IPS-NIHi7 (cell line): ENCODE measurements around the gene BACE2.
A peak's percentile ranks its signal among the peaks of the same experiment; 100 is the strongest.

Experiments used
- DNase-seq: peaks from one replicate; pipeline ENCODE4 v3.0.0; 2012; ENCODE audit warnings: mixed read lengths; ENCODE audit errors: extremely low spot score

BACE2 gene

DNA sequence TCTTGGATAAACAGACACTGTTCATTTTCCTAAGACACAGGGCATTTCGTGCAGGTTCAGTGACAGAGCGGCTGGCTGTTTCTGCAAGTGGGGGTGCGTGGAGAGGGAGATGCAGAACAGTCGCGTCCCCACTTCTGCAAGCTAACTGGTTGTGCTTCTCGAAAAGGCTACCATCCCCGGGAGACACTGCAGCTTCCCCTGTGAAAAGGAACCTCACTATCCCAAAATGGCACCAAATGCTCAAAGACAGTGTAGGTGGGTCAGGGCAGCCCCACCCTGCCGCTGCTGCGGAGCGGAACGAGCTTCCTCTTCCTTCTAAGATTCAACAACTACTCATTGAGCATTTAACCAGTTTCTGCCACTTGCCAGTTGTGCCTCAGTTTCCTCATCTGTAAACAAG, 19.2 kb upstream of the BACE2 start:
- no peak for DNase-seq

DNA sequence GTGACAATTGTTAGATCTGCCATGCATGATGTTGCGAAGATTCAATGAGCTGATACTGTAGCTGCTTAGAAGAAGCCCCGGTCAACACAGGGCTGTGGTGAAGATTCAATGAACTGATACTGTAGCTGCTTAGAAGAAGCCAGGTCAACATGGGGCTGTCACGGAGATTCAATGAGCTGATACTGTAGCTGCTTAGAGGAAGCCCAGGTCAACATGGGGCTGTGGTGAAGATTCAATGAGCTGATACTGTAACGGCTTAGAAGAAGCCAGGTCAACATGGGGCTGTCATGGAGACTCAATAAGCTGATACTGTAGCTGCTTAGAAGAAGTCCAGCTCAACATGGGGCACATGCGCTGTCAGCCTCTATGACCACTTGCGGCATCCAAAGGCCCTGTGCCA, 18.8 kb upstream of the BACE2 start:
- DNase-seq: no peak

DNA sequence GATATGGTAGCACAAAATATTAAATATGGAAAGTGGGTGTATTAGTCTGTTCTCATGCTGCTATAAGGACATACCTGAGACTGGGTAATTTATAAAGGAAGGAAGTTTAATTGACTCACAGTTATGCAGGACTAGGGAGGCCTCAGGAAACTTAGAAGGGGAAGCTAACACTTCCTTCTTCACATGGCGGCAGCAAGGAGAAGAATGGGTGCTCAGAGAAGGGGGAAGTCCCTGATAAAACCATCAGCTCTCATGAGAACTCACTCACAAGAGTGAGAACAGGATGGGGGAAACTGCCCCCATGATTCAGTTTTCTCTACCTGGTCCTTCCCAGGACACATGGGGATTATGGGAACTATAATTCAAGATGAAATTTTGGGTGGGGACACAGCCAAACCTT, 15.8 kb upstream of the BACE2 start:
- no peak for DNase-seq

DNA sequence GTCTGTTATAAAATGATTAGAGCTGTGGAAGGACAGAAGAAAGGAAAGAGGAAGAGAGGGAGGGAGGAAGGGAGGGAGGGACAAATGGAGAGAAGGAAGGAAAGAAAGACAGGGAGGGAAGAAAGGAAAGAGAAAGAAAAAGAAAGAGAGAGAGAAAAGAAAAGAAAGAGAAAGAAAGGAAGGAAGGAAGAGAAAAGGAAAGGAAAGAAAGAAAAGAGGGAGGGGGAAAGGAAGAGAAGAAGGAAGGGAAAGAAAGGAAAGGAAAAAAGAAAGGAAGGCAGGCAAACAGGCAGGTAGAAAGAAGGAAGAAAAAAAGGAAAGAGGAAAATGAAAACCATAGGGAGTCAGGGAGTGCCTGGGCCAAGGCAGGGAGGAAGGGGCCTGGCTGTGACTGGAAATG, 14.5 kb upstream of the BACE2 start:
- no peak for DNase-seq

DNA sequence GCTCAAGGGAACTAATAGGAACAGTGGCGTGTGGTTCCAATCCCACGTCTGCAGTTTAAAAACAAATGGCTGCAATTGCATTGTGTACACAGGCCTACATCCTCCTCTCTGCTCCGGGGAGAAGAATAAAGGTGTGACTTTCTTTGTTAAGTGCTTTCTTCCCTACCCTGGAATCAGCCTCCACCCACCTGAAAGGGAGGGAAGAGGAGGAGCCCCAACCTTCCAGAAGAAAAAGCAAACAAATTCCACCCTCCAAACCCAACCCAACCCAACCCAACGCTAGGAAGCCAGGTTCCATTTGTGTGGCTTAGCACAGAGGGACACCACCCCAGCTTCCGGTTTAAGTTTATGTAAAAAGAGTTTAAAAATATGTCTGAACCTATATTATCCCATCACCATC, 11.8 kb upstream of the BACE2 start:
- DNase-seq: no peak

DNA sequence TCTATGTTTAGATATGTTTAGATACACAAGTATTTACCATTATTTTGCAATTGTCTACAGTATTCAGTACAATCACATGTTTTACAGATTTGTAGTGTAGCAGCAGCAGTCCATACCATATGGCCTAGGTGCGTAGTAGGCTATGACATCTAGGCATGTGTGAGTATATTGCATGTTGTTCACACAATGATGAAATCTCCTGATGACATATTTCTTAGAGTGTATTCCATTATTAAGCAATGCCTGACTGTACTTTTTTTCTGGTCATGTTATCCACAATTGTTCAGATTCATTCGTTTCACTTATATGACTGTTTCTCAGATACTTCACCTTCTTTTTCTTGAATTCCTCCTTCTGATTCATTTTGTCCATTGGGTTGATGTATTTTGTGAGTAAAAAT, 9.9 kb upstream of the BACE2 start:
- no peak for DNase-seq

DNA sequence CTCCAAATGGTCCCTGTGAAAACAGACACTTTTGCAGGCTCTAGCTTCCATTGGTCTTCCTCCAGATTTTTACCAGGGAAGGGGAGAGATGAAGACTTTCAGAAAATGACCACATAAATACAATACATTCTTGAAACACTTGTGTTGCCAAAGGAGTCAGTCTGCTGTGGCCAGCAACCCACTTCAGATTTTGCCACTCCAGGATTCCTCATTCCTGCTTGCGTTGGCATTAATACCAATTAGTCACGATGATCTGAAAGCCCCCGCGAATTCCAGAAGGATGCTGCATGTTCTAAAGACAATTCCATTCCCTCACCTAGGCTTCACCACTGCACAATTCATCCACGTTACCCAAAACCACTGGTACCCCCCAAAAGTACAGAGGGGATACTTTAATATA, 7.9 kb upstream of the BACE2 start:
- DNase-seq: no peak

DNA sequence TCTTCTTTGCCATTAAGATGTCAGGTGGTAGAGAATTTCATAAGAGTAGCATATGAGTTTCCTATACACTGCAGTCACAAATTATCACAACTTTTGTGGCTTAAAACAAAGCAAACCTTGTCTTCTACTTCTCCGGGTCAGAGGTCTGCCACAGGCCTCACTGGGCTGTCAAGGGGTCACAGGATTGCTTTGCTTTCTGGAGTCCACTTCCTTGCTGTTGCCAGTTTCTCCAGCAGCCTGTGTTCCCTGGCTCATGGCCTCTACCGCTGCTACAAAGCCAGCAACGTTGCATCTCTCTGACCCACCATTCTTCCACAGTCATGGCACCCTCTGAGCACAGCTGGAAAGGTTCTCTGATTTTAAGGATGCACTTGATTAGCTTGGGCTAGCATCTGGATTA, 6.5 kb upstream of the BACE2 start:
- DNase-seq: no peak

DNA sequence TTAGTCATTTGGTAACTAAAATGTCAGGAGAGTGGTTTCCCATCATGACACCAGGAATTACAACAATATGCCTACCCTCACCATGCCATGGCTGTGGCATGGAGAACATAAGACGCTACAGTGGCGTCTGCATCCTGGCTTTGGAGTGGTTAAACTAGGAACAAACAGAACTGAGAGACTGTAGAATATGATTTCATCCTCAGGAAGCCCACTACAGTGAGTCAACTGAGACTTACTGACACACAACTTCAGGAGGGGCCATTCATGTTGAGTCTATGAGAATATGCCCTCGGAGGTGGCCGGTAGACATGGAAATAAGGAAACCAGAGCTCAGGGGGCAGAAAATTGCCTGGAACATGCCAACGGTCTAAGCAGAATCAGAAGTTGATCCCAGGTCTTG, 5.9 kb upstream of the BACE2 start:
- DNase-seq: no peak

DNA sequence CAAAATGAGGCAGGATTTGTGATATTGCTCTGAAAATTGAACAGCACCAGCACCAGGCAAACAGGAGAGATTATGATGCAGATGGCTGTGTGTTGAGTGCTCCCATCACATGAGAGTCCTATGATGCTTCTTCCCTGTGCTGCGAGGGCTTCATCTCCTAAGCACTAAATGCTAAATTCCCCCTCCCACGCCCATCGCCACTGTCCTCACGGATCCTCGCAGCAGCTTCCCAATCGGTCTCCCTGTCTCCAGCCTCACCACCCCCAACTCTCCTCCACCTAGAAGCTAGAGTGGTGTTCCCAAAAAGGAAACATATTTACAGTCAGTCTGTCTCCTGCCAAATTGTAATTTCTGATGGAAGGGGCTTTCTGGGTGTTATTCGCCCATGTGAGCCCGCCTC, 4.9 kb upstream of the BACE2 start:
- no peak for DNase-seq

DNA sequence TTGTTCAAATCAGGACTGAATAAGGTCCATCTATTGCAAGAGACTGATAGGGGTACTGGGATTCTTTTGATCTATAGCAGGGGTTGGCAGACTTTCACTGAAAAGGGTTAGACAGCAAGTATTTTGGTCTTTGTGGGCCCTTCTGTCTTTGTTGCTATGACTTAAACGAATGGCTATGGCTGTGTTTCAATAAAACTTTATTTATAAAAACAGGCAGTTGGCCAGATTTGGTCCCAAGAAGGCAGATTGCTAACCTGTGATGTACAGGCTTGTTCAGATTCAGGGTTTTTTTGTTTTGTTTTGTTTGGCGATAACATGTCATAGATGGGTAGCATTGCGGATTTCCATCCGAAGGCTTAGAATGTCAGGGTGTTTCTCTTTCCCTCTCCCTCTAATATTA, 3.9 kb upstream of the BACE2 start:
- DNase-seq: no peak

DNA sequence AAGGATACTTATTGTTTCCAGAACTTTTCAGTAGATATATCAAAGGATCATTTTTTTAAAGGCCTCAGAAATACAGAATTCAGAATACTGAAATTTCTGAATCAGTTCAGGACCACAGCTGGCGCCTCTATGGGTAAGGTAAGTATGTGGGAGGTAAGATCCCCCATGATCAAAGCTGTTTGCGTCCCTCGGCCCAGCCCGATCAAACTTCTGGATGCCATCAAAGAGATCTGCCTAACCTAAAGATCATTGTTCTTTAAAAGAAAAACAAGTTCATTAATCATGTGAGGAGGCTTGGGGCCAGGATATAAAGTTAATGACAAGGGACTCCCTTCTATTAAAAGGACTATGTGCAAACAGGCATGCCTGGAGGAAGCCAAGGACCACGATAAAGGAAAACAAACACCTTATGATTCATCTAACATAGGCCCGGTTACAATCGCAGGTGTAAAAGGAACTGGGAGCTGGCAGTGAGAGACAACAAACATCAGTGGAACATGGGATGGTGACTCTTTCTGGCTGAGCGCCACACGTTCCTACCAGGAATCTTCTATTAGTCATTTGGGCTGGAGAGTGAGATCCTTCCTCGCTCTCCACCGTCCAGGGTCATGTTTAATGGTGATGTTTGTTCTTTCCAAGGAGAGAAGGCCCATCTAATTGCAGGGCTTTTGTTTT, 2.8 kb upstream of the BACE2 start:
- DNase-seq: no peak

DNA sequence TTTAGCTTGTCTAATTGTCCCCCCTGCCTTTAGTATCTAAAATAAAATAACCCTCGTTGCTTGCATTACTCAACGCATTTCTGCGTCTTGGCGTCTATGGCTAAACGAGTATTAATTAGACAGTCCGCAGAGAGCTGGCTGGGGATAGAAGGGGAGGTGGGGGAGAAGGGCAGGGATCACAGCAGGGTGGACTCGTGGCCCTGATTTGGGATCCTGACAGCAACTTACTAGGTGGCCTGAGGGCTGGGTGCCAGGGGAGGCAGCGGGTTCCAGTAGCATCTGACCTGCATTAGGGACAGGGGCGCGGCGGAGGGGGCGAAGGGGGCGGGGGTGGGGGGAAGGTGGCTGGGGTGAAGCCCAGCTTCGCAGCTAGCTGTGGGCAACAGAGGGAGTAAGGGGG, 1.1 kb upstream of the BACE2 start:
- DNase-seq: no peak

DNA sequence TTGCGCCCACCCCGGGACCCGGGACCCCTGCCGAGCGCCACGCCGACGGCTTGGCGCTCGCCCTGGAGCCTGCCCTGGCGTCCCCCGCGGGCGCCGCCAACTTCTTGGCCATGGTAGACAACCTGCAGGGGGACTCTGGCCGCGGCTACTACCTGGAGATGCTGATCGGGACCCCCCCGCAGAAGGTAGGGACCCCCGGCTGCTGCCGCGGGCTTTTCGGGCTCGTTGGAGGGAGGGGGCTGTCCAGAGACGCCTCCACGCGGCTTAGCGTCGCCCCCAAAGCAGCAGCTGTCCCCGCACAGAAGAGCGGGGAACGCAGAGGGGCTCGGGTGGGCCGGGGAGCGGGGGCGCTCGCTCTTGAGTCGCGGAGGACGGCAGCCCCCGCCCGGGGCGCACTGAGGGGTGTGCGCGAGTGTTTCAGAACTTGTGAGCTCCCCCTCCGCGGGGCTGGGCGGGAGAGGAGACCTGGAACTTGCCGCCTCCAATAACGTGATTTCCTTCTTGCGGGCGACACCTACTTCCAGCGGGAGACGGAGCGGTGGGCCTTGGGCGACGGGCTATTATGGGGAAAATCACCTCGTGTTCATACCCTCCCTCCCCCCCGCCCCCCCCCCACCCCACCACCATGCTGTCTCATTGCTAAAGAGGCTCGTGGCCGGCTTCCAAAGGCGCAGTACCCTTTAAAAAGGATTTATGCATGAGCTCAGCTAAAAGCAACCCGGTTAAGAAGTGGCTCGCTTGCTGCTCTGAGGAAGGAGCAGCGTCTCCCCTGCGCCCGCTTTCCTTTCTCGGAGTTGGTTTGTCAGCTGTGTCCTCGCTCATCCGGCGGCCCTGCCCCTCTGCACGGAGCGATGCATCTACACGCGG, 664 bp downstream of the BACE2 start:
- DNase-seq: peak; percentile 51

DNA sequence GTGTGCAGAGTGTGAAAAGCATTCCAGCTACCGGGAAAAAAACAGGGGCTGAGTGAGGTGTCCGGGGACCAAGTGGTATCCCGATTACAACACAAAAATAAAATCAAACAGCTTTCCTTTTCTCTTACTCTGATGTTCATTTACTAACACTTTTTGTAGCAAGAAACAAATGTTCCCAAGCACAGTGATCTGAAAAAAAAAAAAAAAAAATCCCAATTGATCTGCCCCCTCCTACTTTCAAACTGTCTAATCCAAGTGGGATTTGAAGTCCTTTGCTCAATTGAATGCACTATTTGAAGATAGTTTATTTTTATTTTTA, 1.3 kb downstream of the BACE2 start:
- DNase-seq: no peak

DNA sequence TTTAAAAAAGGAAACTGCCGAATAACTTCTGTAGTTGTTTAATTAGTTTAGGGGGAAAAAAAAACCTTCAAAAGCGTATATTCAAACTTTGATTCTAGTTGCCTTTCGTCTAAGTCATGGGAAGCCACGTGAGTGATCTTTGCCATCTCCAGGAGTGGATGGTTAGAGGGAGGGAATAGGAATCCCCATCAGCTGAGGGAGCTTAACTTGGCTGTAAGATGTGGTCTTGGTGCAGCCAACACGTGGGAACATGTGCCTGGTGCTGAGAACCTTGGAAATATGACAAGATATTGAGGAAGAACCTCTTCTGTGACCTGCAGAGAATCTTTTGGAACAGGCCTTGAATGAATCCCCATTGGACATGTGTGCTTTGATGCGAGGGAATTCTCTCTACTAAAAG, 1.7 kb downstream of the BACE2 start:
- no peak for DNase-seq

DNA sequence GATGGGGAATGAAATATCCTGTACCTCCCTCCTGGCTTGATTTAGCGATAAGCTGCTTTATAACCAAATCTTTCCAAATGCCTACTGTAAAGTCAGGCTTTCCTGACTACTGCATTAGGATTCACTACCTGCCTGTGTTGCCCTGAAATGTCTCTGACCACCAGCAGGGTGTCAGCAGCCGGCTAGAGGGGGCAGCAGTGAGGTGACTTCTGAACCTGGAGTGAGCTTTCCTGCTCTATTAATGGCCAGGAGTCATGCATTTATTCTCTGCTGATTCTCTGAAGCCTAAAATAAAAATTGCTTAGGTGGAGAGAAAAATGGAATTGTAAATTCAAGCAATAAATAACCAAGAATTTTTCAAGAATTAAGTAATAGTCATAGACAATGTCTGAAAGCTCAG, 2.5 kb downstream of the BACE2 start:
- peak; percentile 75 for DNase-seq

DNA sequence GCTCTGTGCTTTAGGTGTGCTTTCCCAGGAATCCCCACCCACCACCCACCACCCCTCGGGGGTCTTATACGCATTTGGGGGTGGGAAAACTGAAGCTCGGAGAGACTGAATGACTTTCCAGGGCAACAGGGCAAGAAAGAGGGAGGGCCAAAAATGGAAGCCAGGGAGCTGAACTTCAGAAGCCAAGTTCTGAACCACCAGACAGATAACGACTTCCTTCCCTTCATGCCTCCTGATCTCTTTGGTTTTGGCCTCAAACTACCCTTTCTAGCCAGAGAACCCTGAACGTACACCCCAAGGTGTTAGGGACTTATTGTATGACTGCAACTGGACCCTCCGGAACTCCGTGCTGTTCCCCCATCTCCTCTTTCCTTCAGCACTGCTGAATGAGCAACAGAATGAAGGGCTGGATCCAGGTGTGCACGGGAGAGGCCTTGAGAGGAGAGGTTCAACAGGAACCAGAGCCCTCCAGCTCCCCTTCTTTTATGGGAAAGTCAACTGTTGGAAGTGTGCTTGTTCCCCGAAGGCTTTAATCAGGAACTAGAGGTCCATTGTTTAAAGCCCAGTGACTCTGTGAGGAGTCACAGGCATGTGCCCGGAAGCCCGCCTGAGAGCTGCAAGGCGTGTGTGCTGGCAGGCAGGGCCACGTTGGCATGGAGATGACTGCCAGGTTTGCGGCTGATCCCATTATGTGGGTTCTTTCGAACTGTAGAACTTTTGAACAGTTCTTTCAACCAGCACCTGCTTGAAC, 3.1 kb downstream of the BACE2 start:
- no peak for DNase-seq

DNA sequence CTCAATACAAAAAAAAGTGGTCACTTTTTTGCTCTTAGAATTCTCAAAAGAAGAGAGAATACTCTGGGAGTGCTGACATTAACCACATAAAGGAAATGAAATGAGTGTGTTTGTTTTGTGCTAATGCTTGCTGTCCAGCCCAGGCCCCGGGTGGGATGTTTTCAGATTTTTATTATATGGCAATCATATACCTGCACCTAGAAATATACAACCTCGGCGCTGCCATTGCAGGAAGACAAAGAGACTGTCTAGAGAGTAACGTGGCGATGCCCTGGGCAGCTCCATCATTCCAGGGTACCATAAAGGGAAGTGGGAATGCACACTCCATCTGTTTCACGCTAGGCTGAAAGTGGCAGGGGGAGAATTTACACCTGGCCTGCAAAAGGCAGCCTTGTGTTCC, 7.1 kb downstream of the BACE2 start:
- DNase-seq: no peak

DNA sequence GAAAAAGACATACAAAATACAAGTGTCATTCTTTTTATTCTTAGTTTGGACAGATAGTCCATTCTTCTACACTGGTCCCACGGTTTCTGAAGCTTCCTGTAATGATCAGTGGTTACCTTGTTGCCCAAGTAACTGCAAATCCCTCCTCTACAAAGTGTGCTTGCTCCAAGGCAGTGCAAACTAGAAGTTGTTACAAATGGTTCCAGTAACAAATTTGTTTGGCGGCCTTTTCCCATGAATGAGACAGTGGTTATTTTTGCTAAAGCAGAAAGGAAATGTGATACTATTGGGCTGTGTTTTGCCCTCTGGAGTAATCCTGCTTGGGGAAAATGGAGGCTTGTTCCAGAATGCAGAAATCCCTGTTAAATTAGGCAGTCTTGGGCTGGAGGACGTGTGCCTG, 8.9 kb downstream of the BACE2 start:
- DNase-seq: no peak

DNA sequence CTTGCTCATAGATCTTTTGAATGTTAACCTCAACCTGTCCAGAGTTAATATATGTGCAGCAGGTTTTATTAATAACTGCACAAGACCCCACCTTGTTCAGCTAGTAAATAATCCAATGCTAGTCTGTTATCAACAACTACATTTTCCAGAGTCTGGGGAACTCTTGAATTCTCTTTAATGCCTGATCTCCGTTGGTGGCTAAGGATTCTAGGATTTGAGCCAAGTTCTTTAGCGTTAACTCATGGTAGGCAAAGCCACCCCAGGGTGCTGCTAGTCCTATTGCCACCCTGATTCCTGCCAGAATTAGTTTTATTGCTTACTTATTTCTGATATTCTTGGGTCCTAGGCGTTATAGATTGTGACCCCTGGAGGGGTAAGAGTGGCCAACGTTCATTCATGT, 12.8 kb downstream of the BACE2 start:
- no peak for DNase-seq

DNA sequence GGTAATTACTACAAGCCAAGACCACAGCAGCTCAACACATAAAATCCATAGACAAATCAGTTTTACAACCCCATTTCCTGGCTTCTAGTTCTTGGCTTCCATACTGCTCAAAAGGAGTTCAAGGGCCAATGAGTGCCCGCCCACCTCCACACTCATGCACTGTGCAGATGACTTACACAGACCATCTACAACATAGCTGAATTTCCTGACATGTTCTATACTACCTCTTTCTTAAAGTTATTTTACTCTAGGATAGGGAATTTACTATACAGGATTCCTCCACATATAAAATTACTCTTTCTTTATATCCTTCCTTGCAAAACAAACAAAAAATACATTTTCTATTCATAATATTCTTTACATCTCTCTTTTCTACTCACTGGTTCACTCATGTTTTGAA, 14.6 kb downstream of the BACE2 start:
- no peak for DNase-seq

DNA sequence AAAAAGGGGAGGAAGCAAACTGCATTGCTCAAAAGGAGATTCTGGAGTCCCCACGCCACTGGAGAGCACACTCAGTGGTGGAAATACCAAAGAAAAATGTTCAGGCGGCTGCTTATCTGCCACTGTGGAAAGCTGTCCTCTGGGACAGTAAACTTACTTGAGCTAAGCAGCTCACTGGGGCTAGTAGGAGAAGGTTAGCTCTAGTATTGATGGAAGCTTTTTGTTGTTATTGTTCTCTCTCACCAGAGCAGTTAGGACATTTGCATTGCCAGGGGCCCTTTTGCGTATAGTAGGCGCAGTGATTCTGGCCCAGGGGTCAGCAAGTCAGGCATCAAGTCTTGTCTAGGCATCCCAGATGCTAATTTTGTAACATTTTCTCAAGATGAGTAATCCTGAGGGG, 15.6 kb downstream of the BACE2 start:
- no peak for DNase-seq
